H1 (cell line): ENCODE measurements around the gene GPC6. TPM values are rescaled to one million over a fixed set of nuclear protein-coding genes. Genes with fewer than 3 reads are reported as not detected.

Experiments used
- CTCF ChIA-PET: fragments of 300-600 bp; sonication (Branson Sonifier 250); formaldehyde crosslinking; loops from one replicate; lab custom pipeline; 2021; ENCODE audit not compliant: partially characterized antibody; lab: Charles Lee
- POLR2A ChIA-PET: fragments of 300-600 bp; sonication (Branson Sonifier 250); formaldehyde crosslinking; loops from one replicate; lab custom pipeline; 2021; ENCODE audit warnings: inconsistent platforms; ENCODE audit not compliant: partially characterized antibody; lab: Charles Lee
- DNase-seq, 2 experiments: peaks; one replicate each; pipeline versions ENCODE4 v3.0.0 to v3.0.0-alpha.2; 2010 to 2022; ENCODE audit warnings: low spot score in 2 of 2, low read depth in 1 of 2, mixed read lengths in 1 of 2
- FAIRE-seq: peaks from 2 replicates; lab custom pipeline; 2011; peaks lifted over from hg19 to GRCh38; lab: Jason Lieb, UNC
- H2AFZ ChIP-seq: 2 replicates; pipeline ENCODE4 v1.8.1; 2012; ENCODE audit warnings: low read length, inconsistent platforms
- H2AK5ac ChIP-seq: 2 replicates; pipeline ENCODE4 v1.6.1; 2013; ENCODE audit warnings: low read depth, low read length
- H2BK120ac ChIP-seq: replicated peaks from 2 replicates; pipeline ENCODE3; 2013; ENCODE audit warnings: low read depth, low read length, inconsistent platforms
- H2BK12ac ChIP-seq: 2 replicates; pipeline ENCODE4 v1.6.1; 2013; ENCODE audit warnings: low read depth, low read length
- H2BK15ac ChIP-seq: 2 replicates; pipeline ENCODE4 v1.6.1; 2013; ENCODE audit warnings: low read length
- H2BK20ac ChIP-seq: 2 replicates; pipeline ENCODE4 v1.6.1; 2013; ENCODE audit warnings: low read length
- H2BK5ac ChIP-seq: 2 replicates; pipeline ENCODE4 v1.6.1; 2013; ENCODE audit warnings: low read depth, low read length
- H3K14ac ChIP-seq: 2 replicates; pipeline ENCODE4 v1.6.1; 2013; ENCODE audit warnings: inconsistent platforms; ENCODE audit not compliant: insufficient read length
- H3K18ac ChIP-seq: 2 replicates; pipeline ENCODE4 v1.6.1; 2013; ENCODE audit warnings: low read length; ENCODE audit errors: extremely low read depth
- H3K23ac ChIP-seq: 2 replicates; pipeline ENCODE4 v1.6.1; 2013; ENCODE audit warnings: inconsistent platforms; ENCODE audit not compliant: insufficient read length
- H3K23me2 ChIP-seq: 2 replicates; pipeline ENCODE4 v1.6.1; 2013; ENCODE audit warnings: low read depth, low read length
- H3K27ac ChIP-seq: 2 replicates; pipeline ENCODE4 v1.6.1; 2011; ENCODE audit warnings: low read depth, low read length, inconsistent platforms
- H3K27me3 ChIP-seq, 4 experiments: replicated peaks in 1 of 4; 1 replicate in 1 of 4; 2 replicates in 3 of 4; pipeline versions ENCODE4 v1.6.1 to v1.8.1; 2011 to 2013; ENCODE audit warnings: low read length in 3 of 4, mild to moderate bottlenecking in 3 of 4, inconsistent platforms in 2 of 4, mixed read lengths in 2 of 4, moderate library complexity in 1 of 4; ENCODE audit not compliant: control insufficient read depth in 3 of 4, insufficient read depth in 3 of 4; ENCODE audit errors: extremely low read depth in 1 of 4
- H3K36me3 ChIP-seq, 4 experiments: 2 replicates each; pipeline versions ENCODE4 v1.6.1 to v1.8.1; 2011 to 2013; ENCODE audit warnings: mild to moderate bottlenecking in 4 of 4, low read length in 3 of 4, moderate library complexity in 2 of 4, control low read depth in 1 of 4, inconsistent platforms in 1 of 4; ENCODE audit not compliant: insufficient read depth in 4 of 4, control insufficient read depth in 2 of 4
- H3K4ac ChIP-seq: replicated peaks from 2 replicates; pipeline ENCODE3; 2013; ENCODE audit warnings: low read length, low read depth, mixed read lengths, inconsistent platforms; ENCODE audit not compliant: insufficient read length
- H3K4me1 ChIP-seq, 4 experiments: replicated peaks in 1 of 4; 1 replicate in 1 of 4; 2 replicates in 3 of 4; pipeline versions ENCODE4 v1.6.1 to v1.8.1; 2011 to 2013; ENCODE audit warnings: low read length in 3 of 4, inconsistent platforms in 2 of 4, mixed read lengths in 1 of 4; ENCODE audit not compliant: insufficient read depth in 4 of 4, control insufficient read depth in 3 of 4
- H3K4me2 ChIP-seq, 2 experiments: 2 replicates each; pipeline versions ENCODE4 v1.6.1 to v1.8.1; 2011 to 2013; ENCODE audit warnings: low read depth in 2 of 2, low read length in 2 of 2, control low read depth in 1 of 2, inconsistent platforms in 1 of 2, mild to moderate bottlenecking in 1 of 2; ENCODE audit not compliant: insufficient read depth in 1 of 2
- H3K4me3 ChIP-seq, 4 experiments: fragments of 200-600, 300-600 bp in 1 of 4; sonication (generic), shearing (Covaris generic), sonication (Bioruptor Twin) in 1 of 4; 2 replicates each; pipeline versions ENCODE4 v1.5.1 to v1.8.1; 2011 to 2016; ENCODE audit warnings: low read length in 4 of 4, low read depth in 3 of 4, control low read depth in 2 of 4, inconsistent platforms in 2 of 4, mild to moderate bottlenecking in 2 of 4, mixed read lengths in 1 of 4, moderate library complexity in 1 of 4; ENCODE audit not compliant: insufficient read depth in 2 of 4; ENCODE audit errors: extremely low read depth in 1 of 4
- H3K56ac ChIP-seq: replicated peaks from 2 replicates; pipeline ENCODE3; 2013; ENCODE audit warnings: low read depth, mild to moderate bottlenecking, mixed read lengths, low read length, inconsistent platforms; ENCODE audit not compliant: insufficient read length
- H3K79me1 ChIP-seq: 2 replicates; pipeline ENCODE4 v1.6.1; 2013; ENCODE audit warnings: low read depth, low read length, control low read depth
- H3K79me2 ChIP-seq, 2 experiments: 2 replicates each; pipeline versions ENCODE4 v1.6.1 to v1.8.1; 2012 to 2013; ENCODE audit warnings: low read length in 2 of 2, mild to moderate bottlenecking in 2 of 2, inconsistent platforms in 1 of 2; ENCODE audit not compliant: insufficient read depth in 2 of 2, control insufficient read depth in 1 of 2
- H3K9ac ChIP-seq, 4 experiments: replicated peaks in 1 of 4; 1 replicate in 1 of 4; 2 replicates in 3 of 4; pipeline versions ENCODE4 v1.6.1 to v1.8.1; 2011 to 2013; ENCODE audit warnings: low read depth in 3 of 4, low read length in 3 of 4, control low read depth in 2 of 4, mild to moderate bottlenecking in 2 of 4, moderate library complexity in 2 of 4, inconsistent platforms in 1 of 4; ENCODE audit errors: extremely low read depth in 1 of 4
- H3K9me3 ChIP-seq, 2 experiments: 2 replicates each; pipeline versions ENCODE4 v1.6.1 to v1.8.1; 2012 to 2013; ENCODE audit warnings: mild to moderate bottlenecking in 2 of 2, moderate library complexity in 2 of 2, control low read depth in 1 of 2, inconsistent platforms in 1 of 2, low read depth in 1 of 2, low read length in 1 of 2, mixed read lengths in 1 of 2; ENCODE audit not compliant: insufficient read depth in 2 of 2
- H4K20me1 ChIP-seq, 2 experiments: replicated peaks in 1 of 2; 2 replicates each; pipeline versions ENCODE3 to v1.8.1; 2011 to 2013; ENCODE audit warnings: inconsistent platforms in 2 of 2, low read length in 2 of 2, mild to moderate bottlenecking in 1 of 2; ENCODE audit not compliant: insufficient read depth in 2 of 2, control insufficient read depth in 1 of 2
- H4K5ac ChIP-seq: 2 replicates; pipeline ENCODE4 v1.6.1; 2013; ENCODE audit warnings: low read length, low read depth, mixed read lengths, inconsistent platforms; ENCODE audit not compliant: insufficient read length
- H4K8ac ChIP-seq: 2 replicates; pipeline ENCODE4 v1.8.0; 2013; ENCODE audit warnings: mild to moderate bottlenecking, moderate library complexity, low read length, inconsistent platforms; ENCODE audit not compliant: insufficient read depth; ENCODE audit errors: extremely low read depth
- H4K91ac ChIP-seq: replicated peaks from 2 replicates; pipeline ENCODE3; 2013; ENCODE audit warnings: low read length, mixed read lengths, inconsistent platforms; ENCODE audit not compliant: insufficient read length
- POLR2AphosphoS5 ChIP-seq: IDR thresholded peaks from 2 replicates; pipeline ENCODE4 v1.6.1; 2011; ENCODE audit warnings: low read depth, low read length
- WGBS, 2 experiments: shearing (Covaris generic) in 1 of 2; methylation state at CpG; one replicate each; pipeline versions ENCODE4 v1.1.6 to v1.1.7; 2013 to 2015; ENCODE audit warnings: low lambda C conversion rate in 2 of 2, mixed read lengths in 2 of 2, inconsistent platforms in 1 of 2, low coverage in 1 of 2, missing lambda C conversion rate in 1 of 2; ENCODE audit not compliant: insufficient replicate concordance in 2 of 2, insufficient coverage in 1 of 2, insufficient read length in 1 of 2; ENCODE audit errors: extremely low coverage in 1 of 2, missing lambda C conversion rate in 1 of 2; 5-methylcytosine and 5-hydroxymethylcytosine counted together
- polyA plus RNA-seq, 7 experiments: library from polyadenylated mRNA; depleted of rRNA in 3 of 7; stranded (reverse) in 5 of 7; unstranded in 2 of 7; fragments of >200 nt in 5 of 7; fragments of 200-250 nt in 2 of 7; gene quantifications; 1 replicate in 5 of 7; 2 replicates in 1 of 7; 4 replicates in 1 of 7; pipeline versions ENCODE4 v1.2.1 to v1.2.3, GENCODE V29; 2011 to 2013; ENCODE audit warnings: missing spikeins in 2 of 7, mixed read lengths in 2 of 7
- total RNA-seq: library from RNA; stranded (reverse); fragmentation: NEBNext Ultra II Directional; extraction: Animal tissue kit (Norgen Biotek cat#: 25700); gene quantifications from 2 replicates; pipeline ENCODE4 v1.2.1, GENCODE V29; 2021

Gene GPC6
- total and polyA plus RNA-seq, 2 of the 8 experiments (the other 6 are each of a cell fraction or from before 2014, with no cell fraction given), result 5.4 to 12.0 TPM

- Histone ChIP-seq H3K4me3 (no peak overlapping the region), H4K91ac (no peak overlapping the region), H2BK15ac (no peak overlapping the region), H3K27ac (no peak overlapping the region), H3K9ac (no peak overlapping the region), H3K4me1 (peaks cover 0 to 12% (median 2%) of the 10 kb centered on the region in 4 experiments; a peak in 3 of 7 replicates), H2BK12ac (no peak overlapping the region), H4K20me1 (no peaks in the 10 kb centered on the region), H3K79me1 (no peaks in the 10 kb centered on the region), H2AFZ (no peak overlapping the region), H3K14ac (no peak overlapping the region), H4K8ac (no peak overlapping the region), H3K18ac (no peak overlapping the region), H2BK120ac (no peak overlapping the region), H4K5ac (no peak overlapping the region), H3K4ac (no peak overlapping the region), H3K9me3 (no peaks in the 10 kb centered on the region), H2BK20ac (no peak overlapping the region), H3K56ac (no peak overlapping the region), H3K4me2 (no peak overlapping the region), H3K36me3 (no peaks in the 10 kb centered on the region), H3K79me2 (no peaks in the 10 kb centered on the region), H3K27me3 (no peaks in the 10 kb centered on the region), H2AK5ac (no peak overlapping the region), H3K23ac (no peak overlapping the region), H3K23me2 (no peaks in the 10 kb centered on the region), H2BK5ac (no peak overlapping the region)
- DNase-seq, result no peak
- no peak for FAIRE-seq
- CTCF ChIA-PET, result no interaction called here
- POLR2A ChIA-PET, result no interaction called here
- WGBS, 2 experiments, result 85% methylated on average over 2 of the region's 2 CpGs; no CpG with 5 or more reads in 1 of the 2 experiments
- no peak for TF ChIP-seq POLR2AphosphoS5
These were observed 301.2 kb downstream of the GPC6 start for GRCh38 chr13:93527748-93528297.
